ENCODE results near the gene ANP32E. TPM values are rescaled to one million over a fixed set of nuclear protein-coding genes. Genes with fewer than 3 reads are reported as not detected.

ANP32E gene
- polyA plus RNA-seq, 1 of the 3 experiments (the other 2 are of a cell fraction): 8.2 TPM

- DNase-seq: no peak
- H3K9ac ChIP-seq: no peak overlapping the region; the same call in 1 of the 2 replicates
- H3K36me3 ChIP-seq (replicated peaks in 1 of 2; ENCODE audit: control insufficient read depth in 1 of 2, insufficient read depth in 2 of 2, low read length in 1 of 2): no peaks in the 10 kb centered on the region
- no peak for TF ChIP-seq ZBTB33 (IDR thresholded peaks at IDR 0.05; ENCODE audit: borderline replicate concordance, low read depth)
- no peak for TF ChIP-seq SMC3 (IDR thresholded peaks at IDR 0.05; ENCODE audit: low read depth, low read length)
- no peak for TF ChIP-seq PBX3 (IDR thresholded peaks at IDR 0.05)
- no peak for TF ChIP-seq GATA2 (CRISPR knock-in tag; IDR thresholded peaks at IDR 0.05)
- TF ChIP-seq YY1 (IDR thresholded peaks at IDR 0.05; ENCODE audit: low read depth): no peak
- no peak for TF ChIP-seq RCOR1 (IDR thresholded peaks at IDR 0.05; ENCODE audit: low read length)
- TF ChIP-seq REST (IDR thresholded peaks at IDR 0.05; ENCODE audit: low read depth, low read length): no peak
- no peak for TF ChIP-seq CTCF (IDR thresholded peaks at IDR 0.05)
- no peak for TF ChIP-seq TAF1 (IDR thresholded peaks at IDR 0.05; ENCODE audit: borderline replicate concordance, low read depth, low read length)
- no peak for TF ChIP-seq GABPA (IDR thresholded peaks at IDR 0.05; ENCODE audit: low read depth)
- no peak for TF ChIP-seq MEF2A (IDR thresholded peaks at IDR 0.05; ENCODE audit: borderline replicate concordance, low read depth)
- no peak for TF ChIP-seq USF1 (IDR thresholded peaks at IDR 0.05; ENCODE audit: borderline replicate concordance, low read depth)
- TF ChIP-seq EP300 (IDR thresholded peaks at IDR 0.05; ENCODE audit: borderline replicate concordance in 1 of 2, low read depth in 1 of 2, low read length in 1 of 2): no peak
- no peak for TF ChIP-seq NFIC (IDR thresholded peaks at IDR 0.05; ENCODE audit: borderline replicate concordance)
- no peak for TF ChIP-seq CHD2 (IDR thresholded peaks at IDR 0.05; ENCODE audit: low read length, partially characterized antibody)
- no peak for TF ChIP-seq RAD21 (IDR thresholded peaks at IDR 0.05; ENCODE audit: low read length)
- no peak for TF ChIP-seq FOXM1 (IDR thresholded peaks at IDR 0.05; ENCODE audit: low read depth)
- peak overlapping the region; percentile 51; the same call in 1 of the 2 replicates for H3K4me2 ChIP-seq
- no peaks in the 10 kb centered on the region for H4K20me1 ChIP-seq (ENCODE audit: insufficient read depth)
- H3K9me2 ChIP-seq: no peaks in the 10 kb centered on the region
- no peaks in the 10 kb centered on the region for H3K79me2 ChIP-seq (ENCODE audit: insufficient read depth)
- H3F3A ChIP-seq (replicated peaks; ENCODE audit: insufficient read depth): peaks cover 12% of the 10 kb centered on the region
- peak overlapping the region in 1 of 2 experiments; percentile 23; a peak in 1 of 4 replicates for H3K4me3 ChIP-seq (ENCODE audit: low read depth in 2 of 2, low read length in 1 of 2)
- no peaks in the 10 kb centered on the region for H3K27me3 ChIP-seq (ENCODE audit: insufficient read depth)
- peaks cover 17 to 21% of the 10 kb centered on the region in 2 experiments; a peak in 3 of 4 replicates for H3K4me1 ChIP-seq (ENCODE audit: control insufficient read depth in 1 of 2, insufficient read depth in 2 of 2, low read depth in 1 of 2, low read length in 1 of 2)
- ChIA-PET CTCF (interaction anchor here (0.6 to 8.7 kb wide), 43 partner anchors 9 to 875 kb away, joined by 3 to 110 read pairs (median 4); partner anchors contain the start of genes APH1A, C1orf54, C1orf56 and CIART), POLR2A (interaction anchor here (0.7 to 1.5 kb wide), 4 partner anchors 13 to 108 kb away, joined by 3 to 4 read pairs (median 4); partner anchors contain the start of genes APH1A and RPRD2)
- H3K9me3 ChIP-seq: no peaks in the 10 kb centered on the region
- peak overlapping the region; percentile 65 to 81; a peak in 3 of 4 replicates for H3K27ac ChIP-seq (ENCODE audit: low read depth in 2 of 2, low read length in 1 of 2)
- H2AFZ ChIP-seq (ENCODE audit: low read depth): peak overlapping the region; percentile 81
- 0% methylated on average over 1 of the region's 1 CpG for WGBS (ENCODE audit: low lambda C conversion rate)
Measured at GRCh38 chr1:150256198-150256553, 20.3 kb upstream of the ANP32E start.

Data from SK-N-SH (cell line).